Measurements from ENCODE around the gene SLC43A2.

GRCh38 chr17:1574697-1575471 is 53.8 kb downstream of the SLC43A2 start:
- TF ChIP-seq CTCF (IDR thresholded peaks at IDR 0.05), result no peak; the same call in 1 of the 2 replicates
- peak; percentile 39; the same call in 1 of the 2 replicates for TF ChIP-seq MAX (CRISPR knock-in tag; IDR thresholded peaks at IDR 0.05)
- no peak for TF ChIP-seq IRF1 (CRISPR knock-in tag; IDR thresholded peaks at IDR 0.05)
- TF ChIP-seq STAT6 (CRISPR knock-in tag; conservative IDR thresholded peaks at IDR 0.05; ENCODE audit: low read depth), result no peak
- no peak for TF ChIP-seq MXD4 (CRISPR knock-in tag; IDR thresholded peaks at IDR 0.05; ENCODE audit: borderline replicate concordance)
